Measurements from ENCODE around the gene CACNA1S.

The CACNA1S gene

GRCh38 chr1:201140941-201141260 lies 28.7 kb upstream of the CACNA1S start:
- FAIRE-seq: no peak

DNA sequence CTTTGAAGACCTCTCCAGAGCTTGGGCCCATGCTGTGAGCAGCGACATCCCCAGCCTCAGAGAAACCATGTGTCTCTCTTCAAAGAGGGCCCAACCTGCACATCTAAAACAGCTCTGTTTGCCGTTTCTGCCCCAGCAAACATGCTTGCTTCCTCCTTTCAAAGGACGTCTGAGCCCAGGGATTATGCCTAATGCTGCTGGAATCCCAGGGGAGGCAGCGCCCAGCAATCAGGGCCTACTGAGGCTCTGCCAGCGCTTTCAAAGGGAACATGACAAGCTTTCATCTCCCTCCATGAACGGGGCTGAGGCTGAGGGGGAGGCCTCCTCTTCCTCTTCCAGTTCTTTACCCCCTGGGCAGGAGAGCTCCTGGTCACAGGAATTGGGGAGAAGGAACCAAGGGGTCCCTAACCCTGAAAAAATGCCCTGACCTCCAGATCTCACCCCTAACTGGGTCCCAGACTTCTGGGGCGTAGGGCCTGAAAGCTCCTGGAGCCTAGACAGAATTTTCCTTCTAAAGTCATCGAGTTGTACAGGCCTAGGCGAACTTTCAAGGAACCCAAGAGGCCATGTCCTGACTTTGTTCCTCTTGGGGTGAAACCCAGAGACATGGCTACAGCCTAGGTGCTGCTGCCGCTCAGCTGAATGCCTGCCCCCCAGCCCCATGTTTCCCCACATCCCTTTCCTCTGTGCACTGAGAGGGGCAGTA lies 28.2 kb upstream of the CACNA1S start:
- no peak for DNase-seq (ENCODE audit: extremely low spot score, insufficient read length, low read depth)

More at GRCh38 chr1:201140941-201141260, 28.7 kb upstream of the CACNA1S start:
- DNase-seq (ENCODE audit: extremely low spot score, insufficient read length, low read depth): no peak

GRCh38 chr1:201139756-201140155 lies 27.5 kb upstream of the CACNA1S start:
- no peak for FAIRE-seq
- no peak for DNase-seq (ENCODE audit: extremely low spot score, insufficient read length, low read depth)

More for the DNA sequence above, 28.2 kb upstream of the CACNA1S start:
- FAIRE-seq: no peak

GRCh38 chr1:201139306-201139705 lies 27.1 kb upstream of the CACNA1S start:
- no peak for DNase-seq (ENCODE audit: extremely low spot score, insufficient read length, low read depth)
- FAIRE-seq: no peak

DNA sequence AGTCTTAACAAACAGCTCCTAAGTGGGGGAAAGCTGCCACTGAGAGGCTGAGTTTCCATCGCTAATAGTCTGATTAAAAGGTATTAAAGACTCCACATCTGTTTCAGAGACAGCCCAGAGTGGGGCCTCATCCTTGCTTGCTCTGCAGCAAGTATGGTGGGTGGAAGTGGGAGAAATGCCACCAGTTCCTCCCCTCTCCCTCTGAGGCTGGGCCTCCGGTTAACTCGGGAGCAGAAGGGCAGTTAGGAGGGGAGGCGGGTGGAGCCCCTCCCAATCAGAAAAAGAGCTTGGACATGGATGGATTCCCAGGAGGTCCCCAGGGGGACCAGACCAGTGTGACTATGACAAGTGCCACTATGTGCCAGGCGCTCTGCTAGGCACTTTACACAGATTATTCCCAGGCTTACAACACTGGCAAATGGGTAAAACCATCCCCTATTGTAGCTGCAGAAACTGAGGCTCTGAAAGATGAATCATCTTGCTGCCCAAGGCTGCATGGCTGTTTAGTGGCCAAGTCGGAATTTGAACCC lies 26.1 kb upstream of the CACNA1S start:
- DNase-seq (ENCODE audit: extremely low spot score, insufficient read length, low read depth) (no peak), FAIRE-seq (no peak)

DNA sequence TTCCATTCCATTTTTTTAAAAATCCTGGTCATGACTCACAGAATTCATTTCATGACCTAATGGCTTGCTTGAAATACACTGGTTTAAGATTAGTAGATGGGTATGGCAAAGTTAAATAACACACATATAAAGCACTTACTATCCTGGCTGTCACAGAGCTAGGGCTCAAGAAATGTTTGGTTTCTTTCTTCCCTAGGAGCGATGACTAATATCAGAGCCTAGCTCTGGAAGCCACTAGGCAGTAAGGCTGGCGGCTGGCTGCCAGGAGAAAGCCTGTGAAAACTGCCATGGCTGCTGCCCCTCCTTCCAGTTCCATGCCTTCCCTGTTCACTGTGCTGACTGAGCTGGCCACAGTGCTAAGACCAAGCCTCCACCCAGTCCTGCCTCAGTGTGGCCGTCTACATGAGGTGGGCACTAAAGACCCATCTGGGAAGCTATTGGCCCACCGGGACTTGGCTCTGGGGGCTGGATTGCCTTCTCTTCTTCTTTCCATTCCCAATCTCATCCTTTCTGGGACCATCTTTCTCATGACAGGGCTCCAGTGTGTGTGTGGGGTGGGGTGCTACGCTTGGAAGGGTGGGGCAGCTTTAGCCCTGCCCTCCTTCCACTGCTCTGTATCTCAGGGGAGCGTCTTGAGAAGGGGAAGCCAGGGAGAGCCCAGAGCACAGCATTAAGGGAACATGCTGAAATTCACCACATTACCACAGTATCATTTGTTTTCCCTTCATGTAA lies 25.5 kb upstream of the CACNA1S start:
- no peak for FAIRE-seq
- DNase-seq (ENCODE audit: extremely low spot score, insufficient read length, low read depth): no peak

GRCh38 chr1:201137024-201137392 lies 24.8 kb upstream of the CACNA1S start:
- FAIRE-seq (no peak), DNase-seq (ENCODE audit: extremely low spot score, insufficient read length, low read depth) (no peak)

DNA sequence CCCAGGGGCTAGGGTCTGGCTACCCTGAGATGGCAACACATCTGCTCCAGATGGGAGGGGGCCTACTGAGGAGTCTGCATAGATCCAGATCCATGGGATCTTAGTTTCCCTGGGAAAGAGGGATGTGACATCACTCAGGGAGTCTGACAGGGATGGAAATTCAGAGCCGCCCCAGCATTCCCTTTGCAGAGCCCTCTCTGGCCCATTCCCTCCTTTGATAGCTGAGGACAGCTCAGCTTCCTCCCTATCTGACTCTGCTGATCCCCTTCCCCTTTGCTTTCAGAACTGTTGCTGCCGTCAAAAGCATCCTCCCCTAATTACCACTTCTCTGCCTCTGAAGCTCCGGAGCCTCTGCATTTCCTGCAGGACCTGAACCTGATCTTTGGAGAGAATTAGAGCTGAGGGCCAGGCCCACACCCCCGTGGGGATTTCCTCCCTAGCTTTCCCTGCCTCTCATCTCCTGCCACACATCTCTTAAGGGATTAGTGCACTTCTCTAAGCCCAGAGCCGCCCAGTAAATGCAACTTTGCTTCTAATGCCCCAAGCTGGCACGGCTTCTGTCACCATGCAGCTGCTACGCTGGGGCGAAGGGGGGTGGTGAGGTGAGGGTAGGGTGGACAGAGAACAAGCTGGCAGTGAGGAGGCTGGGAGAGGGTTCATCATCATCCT lies 24.3 kb upstream of the CACNA1S start:
- DNase-seq (ENCODE audit: extremely low spot score, insufficient read length, low read depth) (no peak), FAIRE-seq (no peak)

DNA sequence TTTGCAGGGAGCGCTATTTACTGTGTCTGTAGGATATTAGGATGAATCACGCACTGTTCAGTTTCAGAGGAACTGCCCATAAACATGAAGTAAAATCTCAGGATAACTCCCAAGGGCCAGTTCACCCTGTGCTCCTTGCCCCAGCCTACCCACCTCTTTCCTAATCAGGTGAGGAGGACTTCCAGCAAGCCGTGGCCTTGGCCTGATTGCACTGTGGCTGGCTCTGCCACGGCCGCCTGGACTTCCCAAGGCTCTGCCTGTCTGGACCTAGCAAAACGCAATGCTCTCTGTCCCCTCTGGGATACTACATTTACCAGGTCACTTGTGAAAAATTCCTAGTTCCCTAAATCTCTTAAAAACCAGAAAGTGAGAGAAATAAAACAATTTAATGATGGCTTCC lies 22.2 kb upstream of the CACNA1S start:
- DNase-seq (ENCODE audit: extremely low spot score, insufficient read length, low read depth): no peak
- no peak for FAIRE-seq

GRCh38 chr1:201131398-201131797 lies 19.2 kb upstream of the CACNA1S start:
- no peak for FAIRE-seq

DNA sequence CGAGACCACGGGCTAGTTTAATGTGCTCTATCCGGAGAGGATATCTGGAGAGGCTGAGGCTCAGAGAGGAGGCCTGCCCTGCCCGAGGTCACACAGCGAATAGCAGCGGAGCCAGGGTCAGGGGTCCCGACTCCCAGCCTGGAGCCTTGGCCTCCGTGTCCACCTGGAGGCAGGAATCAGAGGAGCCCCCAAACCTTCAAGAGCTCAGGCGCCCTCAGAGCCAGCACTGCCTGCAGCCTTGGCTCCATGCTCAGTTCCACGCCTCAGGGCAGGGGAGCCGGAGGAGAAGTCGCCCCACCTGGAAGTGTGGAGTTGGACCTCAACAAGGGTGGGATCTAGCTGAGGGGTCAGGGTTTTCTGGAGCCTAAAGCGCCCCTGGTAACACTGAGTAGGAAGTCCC lies 16.7 kb upstream of the CACNA1S start:
- FAIRE-seq (no peak), DNase-seq (ENCODE audit: extremely low spot score, insufficient read length, low read depth) (no peak)

More at GRCh38 chr1:201131398-201131797, 19.2 kb upstream of the CACNA1S start:
- DNase-seq (ENCODE audit: extremely low spot score, insufficient read length, low read depth): no peak

DNA sequence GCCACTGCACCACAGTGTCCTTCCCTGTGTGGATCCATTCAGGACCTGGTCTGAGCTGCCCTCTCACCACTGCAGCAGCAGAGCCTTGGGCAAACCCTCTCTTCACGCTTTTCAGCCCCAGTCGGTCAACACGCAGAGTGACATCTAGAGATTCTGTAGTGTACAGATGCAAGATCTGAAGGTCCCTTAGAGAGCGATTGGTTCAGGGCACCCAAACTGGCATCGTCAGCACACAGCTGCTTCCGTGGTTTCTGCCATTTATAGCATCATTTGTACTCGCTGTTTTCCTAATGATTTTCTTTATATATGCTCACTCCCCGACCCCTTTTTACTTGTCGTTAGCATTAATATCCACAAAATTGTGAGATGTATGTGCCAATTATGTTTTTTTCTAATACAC lies 16.2 kb upstream of the CACNA1S start:
- no peak for FAIRE-seq
- DNase-seq (ENCODE audit: extremely low spot score, insufficient read length, low read depth): no peak

DNA sequence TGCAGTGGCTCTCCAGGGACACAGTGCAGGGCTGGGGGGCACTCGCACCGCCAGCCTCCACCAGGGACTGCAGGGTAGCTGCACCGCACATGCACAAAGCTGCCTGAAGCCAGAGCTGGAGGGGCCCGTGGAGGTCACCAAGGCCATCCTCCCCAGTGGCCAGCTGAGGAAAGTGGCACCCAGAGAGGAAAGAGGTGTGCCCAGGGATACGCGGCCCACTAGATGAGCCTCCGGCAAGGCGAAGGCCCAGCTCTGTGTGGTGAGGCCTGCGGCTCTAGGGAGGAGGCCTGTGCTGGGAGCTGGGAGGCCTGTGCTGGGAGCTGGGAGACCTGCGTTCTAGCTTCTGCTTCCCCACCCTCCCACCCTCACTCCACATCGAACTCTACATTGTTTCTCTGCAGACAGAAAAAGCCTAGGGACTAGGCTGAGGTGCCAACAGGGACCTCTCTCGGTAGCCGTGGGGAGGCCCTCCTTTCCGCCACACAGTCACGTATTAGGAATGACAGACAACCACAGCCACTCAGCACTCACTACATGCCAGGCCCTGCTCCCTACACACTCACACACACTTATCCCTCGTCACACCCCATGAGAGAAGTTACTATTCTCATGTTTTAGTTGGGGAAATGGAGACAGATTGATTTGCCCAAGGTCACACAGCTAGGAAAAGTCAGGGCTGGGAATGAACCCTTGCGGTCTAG lies 15.7 kb upstream of the CACNA1S start:
- FAIRE-seq (no peak), DNase-seq (ENCODE audit: extremely low spot score, insufficient read length, low read depth) (no peak)

DNA sequence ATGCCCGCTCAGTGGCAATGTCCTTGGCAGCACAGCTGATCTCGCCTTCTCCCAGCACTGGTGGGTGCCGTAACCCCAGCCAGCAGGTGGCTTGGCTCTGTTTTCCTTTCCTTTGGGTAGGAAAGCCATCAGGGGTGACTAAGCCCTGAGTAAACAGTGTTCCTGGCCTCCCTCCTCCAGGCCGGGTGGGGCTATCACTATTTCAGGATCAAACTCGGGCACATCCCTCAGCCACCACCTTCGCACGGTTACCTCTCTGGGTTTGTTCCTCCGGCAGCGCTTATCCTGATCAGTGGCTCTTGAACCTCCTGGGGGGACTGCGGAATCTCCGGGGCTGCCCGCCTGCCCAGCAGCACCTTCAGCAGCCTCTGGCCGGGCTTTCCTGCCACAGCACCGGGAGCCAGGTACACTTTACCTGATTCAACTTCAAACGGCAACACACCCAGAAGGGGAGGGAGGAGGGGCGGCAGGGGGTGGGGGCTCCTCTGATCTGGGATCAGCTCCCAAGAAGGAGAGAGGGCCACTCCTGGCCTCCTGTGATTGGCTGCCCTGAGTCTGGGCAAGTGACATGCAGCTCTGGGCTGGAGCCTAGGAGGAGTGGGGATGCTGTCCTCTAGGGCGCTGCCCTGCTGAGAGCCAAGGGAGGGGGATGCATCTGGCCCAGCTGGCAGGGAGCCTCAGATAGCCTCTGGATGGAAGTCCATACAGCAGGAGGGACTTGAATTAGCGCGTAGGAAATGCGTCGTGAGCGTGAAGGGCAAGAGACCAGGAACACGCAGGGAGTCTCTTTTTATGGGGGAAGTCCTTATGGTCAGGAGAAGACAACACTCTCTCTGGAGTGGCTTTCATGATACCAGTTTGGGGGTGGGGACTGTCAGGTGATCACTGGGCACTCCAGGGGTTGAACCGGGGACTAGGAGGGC lies 14.9 kb upstream of the CACNA1S start, which contains the start of gene ASCL5:
ASCL5 (minus strand) TSS at position 353 of the 923 bp plus-strand sequence. CDS start 11,812 bp downstream, outside the sequence.
- DNase-seq (ENCODE audit: extremely low spot score, insufficient read length, low read depth): no peak
- no peak for FAIRE-seq

DNA sequence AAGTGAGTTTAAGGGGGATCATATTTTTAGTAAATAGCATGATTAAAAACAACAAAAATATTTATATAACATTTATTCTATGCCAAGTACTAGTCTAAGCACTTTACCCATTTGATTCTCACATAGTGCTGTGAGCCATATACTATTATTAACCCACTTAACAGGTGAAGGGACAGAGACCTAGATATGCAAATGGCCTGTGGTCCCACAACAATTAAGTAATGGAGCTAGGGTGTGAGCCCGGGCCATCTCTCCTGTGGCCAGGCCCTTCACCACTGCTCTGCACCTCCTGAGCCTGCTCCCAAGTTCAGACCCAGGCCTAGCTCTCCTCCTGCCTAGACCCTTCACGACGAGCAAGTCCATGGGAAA lies 14.2 kb upstream of the CACNA1S start:
- no peak for DNase-seq (ENCODE audit: extremely low spot score, insufficient read length, low read depth)
- FAIRE-seq: no peak

DNA sequence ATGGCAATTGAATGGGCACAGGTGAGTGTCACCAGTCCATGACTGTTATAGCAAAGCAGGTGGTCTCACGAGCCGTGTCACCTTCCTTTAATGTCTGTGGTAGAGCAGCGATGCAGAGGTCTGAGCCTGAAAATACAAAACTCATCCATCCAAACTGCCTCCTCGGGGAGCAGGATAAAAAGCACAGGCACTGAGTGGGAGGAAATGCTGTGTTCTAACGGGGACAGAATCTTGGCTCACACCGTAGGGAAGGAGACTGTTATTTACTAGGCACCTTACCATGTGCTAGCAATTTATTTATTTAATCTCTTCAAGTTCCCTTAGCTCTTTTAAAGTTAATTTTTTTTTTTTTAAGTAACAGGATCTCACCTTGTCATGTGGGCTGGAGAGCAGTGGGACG lies 13.6 kb upstream of the CACNA1S start:
- DNase-seq (ENCODE audit: extremely low spot score, insufficient read length, low read depth): no peak
- no peak for FAIRE-seq

GRCh38 chr1:201125019-201125418 lies 12.8 kb upstream of the CACNA1S start:
- DNase-seq (ENCODE audit: extremely low spot score, insufficient read length, low read depth): no peak
- no peak for FAIRE-seq

- no peak for FAIRE-seq
- DNase-seq (ENCODE audit: extremely low spot score, insufficient read length, low read depth): no peak
Observed at GRCh38 chr1:201123866-201124265, 11.6 kb upstream of the CACNA1S start.

GRCh38 chr1:201122321-201122957 lies 10.2 kb upstream of the CACNA1S start:
- FAIRE-seq: no peak

More at GRCh38 chr1:201122321-201122957, 10.2 kb upstream of the CACNA1S start:
- no peak for DNase-seq (ENCODE audit: extremely low spot score, insufficient read length, low read depth)

All from GM18507 (cell line).